Stomach (tissue), 4 donors: Measurements from ENCODE around the gene FAM24B.

Experiments
- EP300 ChIP-seq: sonication (generic); formaldehyde crosslinking; IDR thresholded peaks from one replicate; pipeline ENCODE4 v1.6.1; 2017; ENCODE audit warnings: antibody characterized with exemption
- POLR2A ChIP-seq, 4 donors: fragments of 450-650 bp; IDR thresholded peaks; one replicate each; pipeline ENCODE4 v1.6.1; 2016; ENCODE audit warnings: antibody characterized with exemption in 4 of 4, control low read depth in 2 of 4, mild to moderate bottlenecking in 1 of 4, moderate library complexity in 1 of 4
- POLR2AphosphoS5 ChIP-seq, 3 donors: sonication (generic); formaldehyde crosslinking; IDR thresholded peaks; one replicate each; pipeline ENCODE4 v1.6.1; 2016; ENCODE audit warnings: antibody characterized with exemption in 3 of 3
- TF ChIP-seq, protein P1 (sequence below), 7 experiments: fragments of 450-650 bp in 4 of 7; fragments of 200-600 bp in 3 of 7; sonication (generic) in 3 of 7; IDR thresholded peaks; one replicate each; pipeline ENCODE4 v1.5.1; 2016 to 2019; ENCODE audit warnings: antibody characterized with exemption in 7 of 7, control low read depth in 2 of 7, mild to moderate bottlenecking in 1 of 7

GRCh38 chr10:122884166-122884565 lies 4.8 kb upstream of the FAM24B start:
- TF ChIP-seq, protein P1, sequence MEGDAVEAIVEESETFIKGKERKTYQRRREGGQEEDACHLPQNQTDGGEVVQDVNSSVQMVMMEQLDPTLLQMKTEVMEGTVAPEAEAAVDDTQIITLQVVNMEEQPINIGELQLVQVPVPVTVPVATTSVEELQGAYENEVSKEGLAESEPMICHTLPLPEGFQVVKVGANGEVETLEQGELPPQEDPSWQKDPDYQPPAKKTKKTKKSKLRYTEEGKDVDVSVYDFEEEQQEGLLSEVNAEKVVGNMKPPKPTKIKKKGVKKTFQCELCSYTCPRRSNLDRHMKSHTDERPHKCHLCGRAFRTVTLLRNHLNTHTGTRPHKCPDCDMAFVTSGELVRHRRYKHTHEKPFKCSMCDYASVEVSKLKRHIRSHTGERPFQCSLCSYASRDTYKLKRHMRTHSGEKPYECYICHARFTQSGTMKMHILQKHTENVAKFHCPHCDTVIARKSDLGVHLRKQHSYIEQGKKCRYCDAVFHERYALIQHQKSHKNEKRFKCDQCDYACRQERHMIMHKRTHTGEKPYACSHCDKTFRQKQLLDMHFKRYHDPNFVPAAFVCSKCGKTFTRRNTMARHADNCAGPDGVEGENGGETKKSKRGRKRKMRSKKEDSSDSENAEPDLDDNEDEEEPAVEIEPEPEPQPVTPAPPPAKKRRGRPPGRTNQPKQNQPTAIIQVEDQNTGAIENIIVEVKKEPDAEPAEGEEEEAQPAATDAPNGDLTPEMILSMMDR (IDR thresholded peaks at IDR 0.05) = no peak
- no peak for TF ChIP-seq EP300
- TF ChIP-seq POLR2AphosphoS5 (IDR thresholded peaks at IDR 0.05) = no peak
- no peak for TF ChIP-seq POLR2A (IDR thresholded peaks at IDR 0.05)
